Transverse colon (tissue), 4 donors: ENCODE measurements around the gene SAMD8.

Experiments used
- CTCF ChIP-seq, 5 experiments: fragments of 200-600 bp in 3 of 5; fragments of 450-650 bp in 2 of 5; sonication (generic) in 3 of 5; IDR thresholded peaks; 1 replicate in 2 of 5; 2 replicates in 3 of 5; pipeline ENCODE4 v1.5.1; 2016 to 2017; ENCODE audit warnings: antibody characterized with exemption in 5 of 5, inconsistent platforms in 3 of 5, mild to moderate bottlenecking in 2 of 5, moderate library complexity in 1 of 5
- EP300 ChIP-seq: sonication (generic); formaldehyde crosslinking; IDR thresholded peaks from one replicate; pipeline ENCODE4 v1.6.1; 2017; ENCODE audit warnings: antibody characterized with exemption, low read depth
- POLR2AphosphoS5 ChIP-seq, 3 donors: sonication (generic); formaldehyde crosslinking; IDR thresholded peaks; one replicate each; pipeline ENCODE4 v1.6.1; 2016; ENCODE audit warnings: antibody characterized with exemption in 3 of 3

- TF ChIP-seq EP300 (no peak), CTCF (IDR thresholded peaks at IDR 0.05) (no peak), POLR2AphosphoS5 (IDR thresholded peaks at IDR 0.05) (no peak)
Observed at GRCh38 chr10:75228834-75229233, 117.4 kb downstream of the SAMD8 start.
